GM18505 (cell line): Measurements from ENCODE around the gene ABHD14A.

ENCODE experiments used
- ATAC-seq: cut with Tn5 transposase; IDR thresholded peaks from one replicate; pipeline ENCODE4 v1.9.1; 2021; ENCODE audit not compliant: unreplicated experiment
- POLR2A ChIP-seq: IDR thresholded peaks from 4 replicates; pipeline ENCODE4 v1.6.1; 2011; ENCODE audit warnings: borderline replicate concordance; ENCODE audit not compliant: insufficient read depth, insufficient read length; ENCODE audit errors: extremely low read depth

The ABHD14A gene

DNA sequence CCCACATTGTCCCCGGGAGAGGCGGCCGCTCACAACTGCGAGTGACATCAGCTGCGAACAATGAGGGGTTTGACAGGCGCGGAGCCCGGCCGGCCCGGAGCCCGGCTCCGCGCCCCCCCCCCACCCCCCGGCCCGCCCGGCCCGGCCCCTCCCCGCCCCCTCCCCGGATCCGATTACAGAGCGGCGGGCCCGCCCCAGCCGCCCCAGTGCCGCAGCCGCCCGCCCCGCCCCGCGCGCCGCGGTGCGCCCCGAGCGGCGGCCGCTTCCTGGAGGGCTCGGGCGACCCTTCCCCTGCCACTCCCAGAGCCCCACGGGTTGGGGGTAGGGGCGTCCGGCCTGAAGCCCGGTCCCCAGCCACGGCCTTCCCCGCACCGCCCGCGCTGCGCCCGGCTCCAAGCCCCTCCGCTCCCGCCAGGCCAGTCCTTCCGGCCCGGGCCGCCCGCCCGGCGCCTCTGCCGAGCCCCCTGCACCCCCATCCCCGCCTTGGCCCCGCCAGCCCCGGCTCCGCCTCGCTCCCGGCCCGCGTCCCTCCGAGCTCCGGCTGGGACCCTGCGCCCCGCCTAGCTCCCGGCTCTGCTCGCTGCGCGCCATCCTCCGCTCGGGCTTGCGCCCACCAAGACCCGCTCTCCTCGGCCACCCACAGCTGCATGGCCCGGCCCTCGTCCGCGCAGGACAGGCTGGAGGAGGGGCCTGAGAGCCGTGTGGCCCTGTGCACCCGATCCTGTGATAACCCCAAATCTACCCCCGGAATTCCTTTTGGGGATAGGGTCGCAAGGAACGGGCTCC lies 7.3 kb upstream of the ABHD14A start, which contains the start of gene PCBP4:
TSS of gene PCBP4 (minus strand) at position 71 of the 786 bp plus-strand sequence. CDS start 6,214 bp downstream, outside the sequence.
- no peak for TF ChIP-seq POLR2A
- ATAC-seq: peak; percentile 56

GRCh38 chr3:51968170-51968775 lies 6.6 kb upstream of the ABHD14A start:
- ATAC-seq: no peak
- TF ChIP-seq POLR2A: no peak

GRCh38 chr3:51968883-51969678 lies 5.8 kb upstream of the ABHD14A start:
- no peak for ATAC-seq
- no peak for TF ChIP-seq POLR2A

GRCh38 chr3:51969841-51970240 lies 5.0 kb upstream of the ABHD14A start:
- TF ChIP-seq POLR2A: no peak
- no peak for ATAC-seq

DNA sequence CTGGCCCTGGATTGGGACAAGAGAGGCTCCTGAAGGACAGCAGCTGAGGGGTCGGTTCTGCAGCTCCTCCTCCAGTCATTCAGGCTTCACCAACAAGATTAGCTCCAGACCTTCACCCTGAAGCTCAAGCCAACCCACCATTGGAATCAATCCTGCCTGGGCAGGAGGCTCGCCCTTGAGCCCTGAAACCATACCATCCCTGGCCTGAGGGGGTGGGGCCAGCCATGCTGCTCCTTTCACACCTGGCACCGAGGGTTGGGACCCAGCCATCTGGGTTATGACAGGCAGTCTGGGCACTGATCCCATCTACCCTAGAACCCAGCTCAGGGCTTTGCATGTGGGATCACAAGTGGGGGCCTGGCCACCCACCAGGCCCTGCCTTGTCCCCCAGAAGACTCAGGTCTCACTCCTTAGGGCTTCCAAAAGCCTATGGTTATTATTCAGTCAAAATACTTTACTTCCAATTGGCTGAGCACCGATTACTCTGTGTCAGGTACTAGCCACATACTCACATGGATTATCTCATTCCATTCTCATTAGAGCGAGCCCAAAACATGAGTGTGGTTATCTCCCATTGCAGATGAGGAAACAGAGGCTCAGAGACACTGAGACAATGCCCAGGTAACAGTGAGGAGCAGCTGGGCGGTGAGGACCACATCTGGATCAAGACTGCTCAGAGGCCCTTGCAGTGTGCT lies 4.1 kb upstream of the ABHD14A start:
- no peak for ATAC-seq
- TF ChIP-seq POLR2A: no peak

DNA sequence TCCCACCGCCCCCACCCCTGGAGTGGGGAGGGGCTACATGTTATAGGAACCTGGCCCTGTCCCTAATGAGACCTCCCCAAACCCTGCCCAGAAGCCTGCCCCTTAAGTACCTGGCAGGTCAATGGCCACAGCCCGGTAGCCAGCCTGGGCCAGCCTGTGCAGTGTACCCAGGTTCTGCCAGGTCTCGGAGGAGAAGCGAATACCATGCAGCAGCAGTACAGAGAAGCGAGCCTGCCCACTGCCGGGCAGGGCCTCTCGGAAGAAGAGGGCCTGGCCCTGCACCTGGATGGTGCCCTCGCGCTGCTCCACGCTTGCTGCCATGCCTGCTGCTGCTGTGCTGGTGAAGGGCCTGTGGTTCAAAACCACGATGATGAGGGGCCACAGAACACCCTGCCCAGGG lies 3.5 kb upstream of the ABHD14A start:
- ATAC-seq: no peak
- TF ChIP-seq POLR2A: no peak

DNA sequence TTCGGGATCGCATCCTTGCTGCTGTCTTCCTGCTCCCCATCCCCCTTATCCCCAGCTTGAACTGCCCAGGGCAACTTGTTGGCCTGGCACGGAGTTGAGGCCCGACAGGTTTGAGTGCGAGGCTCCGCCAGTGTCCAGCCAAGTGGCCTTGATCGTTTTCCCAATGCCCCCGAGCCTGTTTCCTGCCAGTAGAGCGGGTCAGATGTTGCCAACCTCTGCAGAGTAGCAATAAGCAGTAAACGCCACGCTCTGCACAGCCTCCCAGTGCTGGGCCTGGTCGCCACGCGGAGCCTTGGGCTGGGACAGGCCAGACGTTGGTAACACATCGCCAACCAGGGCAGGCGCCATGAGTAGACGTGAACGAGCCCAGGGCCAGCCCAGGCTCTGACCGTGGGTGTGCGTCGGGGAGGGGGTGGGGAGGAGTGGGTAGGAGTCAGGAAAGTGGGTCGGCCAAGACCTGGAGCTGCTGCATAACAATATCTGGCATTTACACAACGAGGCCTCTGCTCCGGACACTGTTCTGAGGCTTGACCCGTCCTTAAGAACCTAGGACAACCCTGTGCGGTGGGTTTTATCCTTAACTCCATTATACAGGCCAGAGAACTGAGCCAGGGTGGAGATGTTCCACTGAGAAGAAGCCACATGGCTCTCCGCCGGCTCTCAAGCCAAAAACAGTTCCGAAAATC lies 444 bp upstream of the ABHD14A start:
- ATAC-seq: peak; percentile 7
- no peak for TF ChIP-seq POLR2A

DNA sequence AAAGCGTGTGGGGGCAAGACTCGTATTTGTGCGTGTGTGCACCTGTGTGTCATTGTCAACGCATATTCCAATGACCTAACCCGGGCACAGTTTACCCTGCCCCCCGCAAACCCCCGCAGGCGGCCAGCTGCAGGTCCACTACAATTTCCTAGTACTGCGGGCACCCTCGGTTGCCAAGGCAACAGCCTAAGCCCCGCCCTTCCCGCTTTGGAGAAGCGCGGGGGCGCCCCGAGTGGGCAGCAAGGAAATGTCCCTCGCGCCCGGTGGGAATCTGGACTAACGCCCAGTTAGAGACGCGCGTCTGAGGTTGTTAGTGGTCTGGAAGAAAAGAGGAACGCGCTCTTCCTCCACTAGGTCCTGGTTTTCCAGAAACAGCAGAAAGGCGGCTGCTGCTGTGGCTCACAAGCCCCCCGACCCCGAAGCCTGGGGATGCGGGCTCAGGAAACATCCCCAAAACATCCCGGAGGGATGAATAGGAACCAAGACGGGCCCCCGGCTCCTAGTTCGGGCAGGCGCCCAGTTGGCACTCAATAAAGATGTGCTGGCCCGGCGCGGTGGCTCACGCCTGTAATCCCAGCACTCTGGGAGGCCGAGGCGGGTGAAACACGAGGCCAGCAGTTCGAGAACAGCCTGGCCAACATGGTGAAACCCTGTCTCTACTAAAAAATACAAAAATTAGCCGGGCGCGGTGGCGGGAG lies 1.1 kb downstream of the ABHD14A start:
- TF ChIP-seq POLR2A: no peak
- ATAC-seq: no peak

- no peak for ATAC-seq
- TF ChIP-seq POLR2A: no peak
Measured at GRCh38 chr3:51977446-51978142, 2.7 kb downstream of the ABHD14A start.

GRCh38 chr3:51978143-51978502 lies 3.3 kb downstream of the ABHD14A start:
- ATAC-seq: no peak
- TF ChIP-seq POLR2A: no peak

DNA sequence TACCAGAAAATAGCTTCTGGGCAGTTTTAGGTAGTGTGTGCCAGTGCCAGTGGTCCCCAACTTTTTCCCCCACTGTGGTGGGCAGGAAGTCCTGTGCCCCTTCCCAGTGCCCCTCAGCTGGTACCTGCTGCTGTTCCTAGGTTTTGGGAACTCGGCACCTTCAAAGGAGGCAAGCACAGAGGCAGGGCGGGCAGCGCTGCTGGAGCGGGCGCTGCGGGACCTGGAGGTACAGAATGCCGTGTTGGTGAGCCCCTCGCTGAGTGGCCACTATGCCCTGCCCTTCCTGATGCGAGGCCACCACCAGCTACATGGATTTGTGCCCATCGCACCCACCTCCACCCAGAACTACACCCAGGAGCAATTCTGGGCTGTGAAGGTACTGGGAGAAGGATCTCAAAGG lies 5.4 kb downstream of the ABHD14A start:
- ATAC-seq: no peak
- TF ChIP-seq POLR2A: no peak
